Natural killer cell (primary cell): ENCODE data around the gene SERPINB11. TPM values are rescaled to one million over a fixed set of nuclear protein-coding genes. Genes with fewer than 3 reads are reported as not detected.

ENCODE experiments used
- ATAC-seq, 3 donors: fragments of 150-1000 bp in 2 of 3; fragments of 200-7000 bp in 1 of 3; cut with Tn5 transposase; 1 replicate in 1 of 3; 2 replicates in 2 of 3; pipeline ENCODE4 v1.10.0; 2021; ENCODE audit warnings: mild to moderate bottlenecking in 2 of 3, moderate library complexity in 2 of 3
- DNase-seq, 2 donors: peaks; one replicate each; pipeline versions ENCODE4 v3.0.0 to v3.0.0-alpha.2; 2013 to 2021; ENCODE audit warnings: mixed read lengths in 1 of 2
- H3K27ac ChIP-seq: one replicate; pipeline ENCODE4 v1.5.1; 2013; ENCODE audit warnings: mild to moderate bottlenecking, low read length
- H3K27me3 ChIP-seq: one replicate; pipeline ENCODE4 v1.6.1; 2013; ENCODE audit warnings: low read length; ENCODE audit not compliant: control insufficient read depth, insufficient read depth
- H3K36me3 ChIP-seq: one replicate; pipeline ENCODE4 v1.6.1; 2013; ENCODE audit warnings: low read length; ENCODE audit not compliant: control insufficient read depth, insufficient read depth
- H3K4me1 ChIP-seq: one replicate; pipeline ENCODE4 v1.6.1; 2013; ENCODE audit warnings: low read length; ENCODE audit not compliant: control insufficient read depth, insufficient read depth
- H3K4me3 ChIP-seq: one replicate; pipeline ENCODE4 v1.5.1; 2013; ENCODE audit warnings: low read length
- H3K9me3 ChIP-seq: one replicate; pipeline ENCODE4 v1.6.1; 2013; ENCODE audit warnings: low read length; ENCODE audit not compliant: control insufficient read depth, insufficient read depth
- H3K27ac Mint-ChIP-seq, 2 donors: one replicate each; pipeline ENCODE4 v1.8.0; 2022; ENCODE audit warnings: mild to moderate bottlenecking in 2 of 2, mixed read lengths in 2 of 2, moderate library complexity in 1 of 2
- H3K27me3 Mint-ChIP-seq, 2 donors: one replicate each; pipeline ENCODE4 v1.8.0; 2022; ENCODE audit warnings: low read depth in 2 of 2, mixed read lengths in 2 of 2
- H3K36me3 Mint-ChIP-seq: one replicate; pipeline ENCODE4 v1.8.0; 2022; ENCODE audit warnings: mixed read lengths
- H3K4me1 Mint-ChIP-seq, 2 donors: one replicate each; pipeline ENCODE4 v1.8.0; 2022; ENCODE audit warnings: mixed read lengths in 2 of 2
- H3K4me3 Mint-ChIP-seq: one replicate; pipeline ENCODE4 v1.8.0; 2022; ENCODE audit warnings: mild to moderate bottlenecking, moderate library complexity, mixed read lengths
- H3K9me3 Mint-ChIP-seq, 2 donors: one replicate each; pipeline ENCODE4 v1.8.0; 2022; ENCODE audit warnings: mixed read lengths in 2 of 2
- CTCF ChIP-seq: fragments of 200-600 bp; IDR thresholded peaks from one replicate; pipeline ENCODE4 v1.8.0; 2022; ENCODE audit warnings: antibody characterized with exemption
- WGBS: methylation state at CpG from one replicate; pipeline ENCODE4 v1.1.7; 2013; ENCODE audit warnings: missing lambda C conversion rate; ENCODE audit not compliant: insufficient coverage; 5-methylcytosine and 5-hydroxymethylcytosine counted together
- intact Hi-C: fragments of 100-400 bp; cut with micrococcal nuclease; formaldehyde crosslinking; loops from one replicate; pipeline ENCODE4 v1.14.2; 2022
- total RNA-seq, 4 donors: library from RNA; stranded (reverse); fragments of 120-200 nt in 1 of 4; gene quantifications; one replicate each; pipeline versions ENCODE4 v1.2.3 to v1.2.4, GENCODE V29; 2013 to 2022

Gene SERPINB11
- total RNA-seq, 3 donors from 2014 or later (not counting 1 experiment from before 2014, with no cell fraction given), result not detected

GRCh38 chr18:63676526-63677323, 26.0 kb upstream of the SERPINB11 start:
- Histone ChIP-seq H3K27ac (no peak overlapping the region), H3K36me3 (no peaks in the 10 kb centered on the region), H3K27me3 (no peaks in the 10 kb centered on the region), H3K4me3 (no peak overlapping the region), H3K4me1 (no peaks in the 10 kb centered on the region), H3K9me3 (no peaks in the 10 kb centered on the region)
- peaks cover 0 to 9% of the 10 kb centered on the region in 2 donors for H3K27me3 Mint-ChIP-seq
- 37% methylated on average over 4 of the region's 5 CpGs for WGBS
- no peak overlapping the region for H3K27ac Mint-ChIP-seq
- TF ChIP-seq CTCF, result no peak
- no peak overlapping the region for H3K4me3 Mint-ChIP-seq
- intact Hi-C loops, result no loop called here
- ATAC-seq (no peak), DNase-seq (no peak)
- peaks cover 0 to 8% of the 10 kb centered on the region in 2 donors for H3K9me3 Mint-ChIP-seq
- no peaks in the 10 kb centered on the region for H3K36me3 Mint-ChIP-seq
- H3K4me1 Mint-ChIP-seq, result no peaks in the 10 kb centered on the region

- Mint-ChIP-seq H3K9me3 (peaks cover 0 to 8% of the 10 kb centered on the region in 2 donors), H3K4me1 (no peaks in the 10 kb centered on the region), H3K4me3 (no peak overlapping the region), H3K27ac (no peak overlapping the region), H3K36me3 (no peaks in the 10 kb centered on the region), H3K27me3 (peaks cover 0 to 9% of the 10 kb centered on the region in 2 donors)
- no peak overlapping the region for H3K4me3 ChIP-seq
- no peaks in the 10 kb centered on the region for H3K9me3 ChIP-seq
- no peaks in the 10 kb centered on the region for H3K4me1 ChIP-seq
- no peaks in the 10 kb centered on the region for H3K27me3 ChIP-seq
- H3K36me3 ChIP-seq, result no peaks in the 10 kb centered on the region
- DNase-seq (no peak), ATAC-seq (no peak)
- WGBS, result 68% methylated on average over 5 of the region's 5 CpGs
- no peak for TF ChIP-seq CTCF
- intact Hi-C loops, result no loop called here
- no peak overlapping the region for H3K27ac ChIP-seq
Observed at GRCh38 chr18:63677500-63678225, 25.1 kb upstream of the SERPINB11 start.

GRCh38 chr18:63679820-63680606, 22.7 kb upstream of the SERPINB11 start:
- Mint-ChIP-seq H3K27me3 (peaks cover 0 to 5% of the 10 kb centered on the region in 2 donors), H3K4me1 (no peaks in the 10 kb centered on the region), H3K4me3 (no peak overlapping the region), H3K9me3 (peaks cover 0 to 8% of the 10 kb centered on the region in 2 donors), H3K27ac (no peak overlapping the region), H3K36me3 (no peaks in the 10 kb centered on the region)
- TF ChIP-seq CTCF, result no peak
- H3K4me1 ChIP-seq, result no peaks in the 10 kb centered on the region
- no peaks in the 10 kb centered on the region for H3K9me3 ChIP-seq
- no peak overlapping the region for H3K4me3 ChIP-seq
- no peaks in the 10 kb centered on the region for H3K27me3 ChIP-seq
- 88% methylated on average over 4 of the region's 5 CpGs for WGBS
- no peak overlapping the region for H3K27ac ChIP-seq
- H3K36me3 ChIP-seq, result no peaks in the 10 kb centered on the region
- intact Hi-C loops, result no loop called here
- ATAC-seq (no peak), DNase-seq (no peak)
